GM23338 (cell line): ENCODE data around the gene PRELID2. TPM values are rescaled to one million over a fixed set of nuclear protein-coding genes. Genes with fewer than 3 reads are reported as not detected.

Experiments used
- ATAC-seq: fragments of 200-7000 bp; cut with Tn5 transposase; 3 replicates; pipeline ENCODE4 v1.9.1; 2020
- DNase-seq: peaks from one replicate; pipeline ENCODE4 v3.0.0-alpha.2; 2015; ENCODE audit warnings: low spot score
- H2AFZ ChIP-seq: fragments of 200-600 bp; sonication (generic); 2 replicates; pipeline ENCODE4 v1.8.0; 2016; ENCODE audit warnings: antibody characterized with exemption, mild to moderate bottlenecking, moderate library complexity
- H3F3A ChIP-seq: fragments of 200-600 bp; sonication (generic); replicated peaks from 2 replicates; pipeline ENCODE4 v1.8.0; 2017; ENCODE audit warnings: antibody characterized with exemption, mixed run types, low read depth
- H3K27ac ChIP-seq: fragments of 200-600 bp; sonication (generic); 2 replicates; pipeline ENCODE4 v1.6.1; 2016; ENCODE audit warnings: low read depth
- H3K27me3 ChIP-seq: fragments of 200-600 bp; sonication (generic); 2 replicates; pipeline ENCODE4 v1.8.0; 2016; ENCODE audit warnings: mild to moderate bottlenecking, mixed run types, moderate library complexity; ENCODE audit not compliant: insufficient read depth
- H3K36me3 ChIP-seq: fragments of 200-600 bp; sonication (generic); 2 replicates; pipeline ENCODE4 v1.8.0; 2016; ENCODE audit warnings: mild to moderate bottlenecking; ENCODE audit not compliant: insufficient read depth
- H3K4me1 ChIP-seq: fragments of 200-600 bp; sonication (generic); 2 replicates; pipeline ENCODE4 v1.8.0; 2016; ENCODE audit warnings: mild to moderate bottlenecking, moderate library complexity; ENCODE audit not compliant: insufficient read depth
- H3K4me2 ChIP-seq: fragments of 200-600 bp; sonication (generic); 2 replicates; pipeline ENCODE4 v1.7.1; 2017; ENCODE audit warnings: mixed run types
- H3K4me3 ChIP-seq: fragments of 200-600 bp; sonication (generic); 2 replicates; pipeline ENCODE4 v1.6.1; 2016; ENCODE audit warnings: mixed run types
- H3K79me2 ChIP-seq: fragments of 200-600 bp; sonication (generic); replicated peaks from 2 replicates; pipeline ENCODE4 v1.8.0; 2017; ENCODE audit warnings: mild to moderate bottlenecking; ENCODE audit not compliant: insufficient read depth
- H3K9me2 ChIP-seq: fragments of 200-600 bp; sonication (generic); 2 replicates; pipeline ENCODE4 v1.8.0; 2017; ENCODE audit not compliant: insufficient read depth
- H4K20me1 ChIP-seq: fragments of 200-600 bp; sonication (generic); replicated peaks from 2 replicates; pipeline ENCODE4 v1.8.0; 2017; ENCODE audit warnings: mild to moderate bottlenecking; ENCODE audit not compliant: insufficient read depth
- H3K27ac Mint-ChIP-seq: 2 replicates; pipeline ENCODE4 v1.8.0; 2020; ENCODE audit warnings: inconsistent platforms, mild to moderate bottlenecking, moderate library complexity, mixed read lengths
- H3K27me3 Mint-ChIP-seq: 3 replicates; pipeline ENCODE4 v1.8.0; 2022; ENCODE audit warnings: low read depth, mild to moderate bottlenecking, moderate library complexity, mixed read lengths, inconsistent platforms; ENCODE audit not compliant: insufficient read depth, poor library complexity
- H3K36me3 Mint-ChIP-seq: 3 replicates; pipeline ENCODE4 v1.8.0; 2021; ENCODE audit warnings: low read depth, mild to moderate bottlenecking, inconsistent platforms, moderate library complexity, mixed read lengths
- H3K4me1 Mint-ChIP-seq: 3 replicates; pipeline ENCODE4 v1.8.0; 2020; ENCODE audit warnings: mild to moderate bottlenecking, inconsistent platforms, mixed read lengths
- H3K4me3 Mint-ChIP-seq: 3 replicates; pipeline ENCODE4 v1.8.0; 2021; ENCODE audit warnings: moderate library complexity, mild to moderate bottlenecking, inconsistent platforms, mixed read lengths
- H3K9me3 Mint-ChIP-seq: 3 replicates; pipeline ENCODE4 v1.8.0; 2020; ENCODE audit warnings: moderate library complexity, mild to moderate bottlenecking, inconsistent platforms, mixed read lengths
- CREB1 ChIP-seq: fragments of 250-450 bp; sonication (Bioruptor Pico); IDR thresholded peaks from 2 replicates; pipeline ENCODE4 v1.5.0; 2020; ENCODE audit warnings: low read depth, mild to moderate bottlenecking, moderate library complexity
- CTCF ChIP-seq, 2 experiments: fragments of 200-600 bp in 1 of 2; sonication (generic) in 1 of 2; conservative IDR thresholded peaks; 2 replicates each; pipeline versions ENCODE4 v1.5.1 to v1.6.1; 2016 to 2017; ENCODE audit warnings: antibody characterized with exemption in 2 of 2, low read depth in 2 of 2, mild to moderate bottlenecking in 2 of 2, moderate library complexity in 1 of 2
- ETS1 ChIP-seq: IDR thresholded peaks from 2 replicates; pipeline ENCODE4 v1.6.1; 2016; ENCODE audit warnings: antibody characterized with exemption
- EZH2phosphoT487 ChIP-seq: fragments of 200-600 bp; sonication (generic); IDR thresholded peaks from one replicate; pipeline ENCODE4 v1.8.1; 2018; ENCODE audit warnings: antibody characterized with exemption; ENCODE audit not compliant: unreplicated experiment
- JUNB ChIP-seq: IDR thresholded peaks from one replicate; pipeline ENCODE4 v1.6.1; 2016; ENCODE audit warnings: antibody characterized with exemption; ENCODE audit not compliant: unreplicated experiment
- NANOG ChIP-seq: IDR thresholded peaks from 2 replicates; pipeline ENCODE4 v1.6.1; 2016; ENCODE audit warnings: antibody characterized with exemption, borderline replicate concordance
- POLR2AphosphoS5 ChIP-seq: IDR thresholded peaks from 2 replicates; pipeline ENCODE4 v1.6.1; 2016; ENCODE audit warnings: antibody characterized with exemption, low read depth
- ZNF114 ChIP-seq: fragments of 250-450 bp; sonication (Bioruptor Pico); IDR thresholded peaks from 2 replicates; pipeline ENCODE4 v1.5.0; 2020; ENCODE audit warnings: mild to moderate bottlenecking, moderate library complexity
- ZNF462 ChIP-seq: fragments of 250-450 bp; sonication (Bioruptor Pico); IDR thresholded peaks from 2 replicates; pipeline ENCODE4 v1.5.0; 2020; ENCODE audit warnings: mild to moderate bottlenecking, moderate library complexity
- polyA plus RNA-seq: library from polyadenylated mRNA; unstranded; fragments of >200 nt; fragmentation: Nextera tagmentation; extraction: Ambion mirVana; gene quantifications from 2 replicates; pipeline ENCODE4 v1.2.1, GENCODE V29; 2016
- total RNA-seq: library from RNA; depleted of rRNA; stranded (reverse); fragments of >200 nt; shearing (Covaris generic); gene quantifications from 2 replicates; pipeline ENCODE4 v1.2.3, GENCODE V29; 2014

The PRELID2 gene
- total and polyA plus RNA-seq, 2 experiments from 2014 or later, result 9.3 to 9.8 TPM

GRCh38 chr5:145840458-145841132 lies 5.5 kb upstream of the PRELID2 start:
- Mint-ChIP-seq H3K9me3 (no peaks in the 10 kb centered on the region), H3K4me3 (no peak overlapping the region), H3K27me3 (peaks cover 2% of the 10 kb centered on the region), H3K27ac (no peak overlapping the region), H3K4me1 (peaks cover 3% of the 10 kb centered on the region; the same call in 1 of the 3 replicates), H3K36me3 (no peaks in the 10 kb centered on the region)
- no peaks in the 10 kb centered on the region for H3K4me1 ChIP-seq
- peaks cover 7% of the 10 kb centered on the region; the same call in 1 of the 2 replicates for H3K27me3 ChIP-seq
- H3K79me2 ChIP-seq, result no peaks in the 10 kb centered on the region
- H3K4me2 ChIP-seq, result no peak overlapping the region
- no peak for DNase-seq
- no peaks in the 10 kb centered on the region for H3K9me2 ChIP-seq
- no peaks in the 10 kb centered on the region for H4K20me1 ChIP-seq
- H3K4me3 ChIP-seq, result no peak overlapping the region
- H3K36me3 ChIP-seq, result no peaks in the 10 kb centered on the region
- no peak for ATAC-seq
- H2AFZ ChIP-seq, result no peak overlapping the region
- no peak for TF ChIP-seq CTCF (conservative IDR thresholded peaks at IDR 0.05; ENCODE audit: low read depth in 2 of 2)
- no peak for TF ChIP-seq POLR2AphosphoS5
- no peak for TF ChIP-seq EZH2phosphoT487
- no peak overlapping the region for H3K27ac ChIP-seq
- no peaks in the 10 kb centered on the region for H3F3A ChIP-seq

GRCh38 chr5:145838276-145838675 lies 3.1 kb upstream of the PRELID2 start:
- H3K27ac ChIP-seq, result no peak overlapping the region
- Mint-ChIP-seq H3K4me1 (peaks cover 5% of the 10 kb centered on the region; the same call in 1 of the 3 replicates), H3K4me3 (no peak overlapping the region), H3K36me3 (no peaks in the 10 kb centered on the region), H3K27ac (no peak overlapping the region), H3K27me3 (peaks cover 9% of the 10 kb centered on the region), H3K9me3 (no peaks in the 10 kb centered on the region)
- H4K20me1 ChIP-seq, result no peaks in the 10 kb centered on the region
- H3K4me2 ChIP-seq, result no peak overlapping the region
- H3K4me3 ChIP-seq, result no peak overlapping the region
- H3K79me2 ChIP-seq, result no peaks in the 10 kb centered on the region
- no peaks in the 10 kb centered on the region for H3K36me3 ChIP-seq
- TF ChIP-seq JUNB (no peak), ZNF462 (CRISPR knock-in tag) (no peak), CTCF (conservative IDR thresholded peaks at IDR 0.05; ENCODE audit: low read depth in 2 of 2) (no peak), ZNF114 (CRISPR knock-in tag) (no peak), EZH2phosphoT487 (no peak), NANOG (no peak), ETS1 (no peak), CREB1 (CRISPR knock-in tag) (no peak)
- H3K4me1 ChIP-seq, result no peaks in the 10 kb centered on the region; the same call in 1 of the 2 replicates
- no peak for DNase-seq
- peaks cover 22% of the 10 kb centered on the region for H3K27me3 ChIP-seq
- H3K9me2 ChIP-seq, result no peaks in the 10 kb centered on the region
- ATAC-seq, result no peak
- H2AFZ ChIP-seq, result no peak overlapping the region; the same call in 1 of the 2 replicates
- H3F3A ChIP-seq, result no peaks in the 10 kb centered on the region
